ENCODE results near the gene CAMK1D. TPM values are rescaled to one million over a fixed set of nuclear protein-coding genes. Genes with fewer than 3 reads are reported as not detected.
A peak's percentile ranks its signal among the peaks of the same experiment; 100 is the strongest.

CAMK1D gene
- total and polyA plus RNA-seq, 9 donors, result 1.8 to 11.7 (median 5.5) TPM

GRCh38 chr10:12349629-12350166 is 351 bp downstream of the CAMK1D start:
- peak overlapping the region in 1 of 2 donors; percentile 61 for H3K27ac ChIP-seq
- peak overlapping the region; percentile 75 for H3K4me3 ChIP-seq
- H3K36me3 ChIP-seq, result no peaks in the 10 kb centered on the region
- 0 to 1% (median 1%) methylated on average over 42 to 73 of the region's 73 CpGs for WGBS, 3 donors
- no peak for TF ChIP-seq POLR2A (IDR thresholded peaks at IDR 0.05)
- TF ChIP-seq EP300 (IDR thresholded peaks at IDR 0.05), result no peak
- TF ChIP-seq CTCF (IDR thresholded peaks at IDR 0.05), result no peak
- DNase-seq, result peak in 3 of 5 donors; percentile 34 to 38 (median 36)
- intact Hi-C loops (cut with DNase I), result loop anchor here in 1 of 4 donors (10.0 kb wide), 1 partner anchor 355 kb away; no protein-coding TSS in a partner anchor
- no peaks in the 10 kb centered on the region for H3K9me3 ChIP-seq
- no peaks in the 10 kb centered on the region for H3K27me3 ChIP-seq
- H3K4me1 ChIP-seq (ENCODE audit: insufficient read depth), result peaks cover 8% of the 10 kb centered on the region

GRCh38 chr10:12350167-12350872 is 973 bp downstream of the CAMK1D start:
- intact Hi-C loops (cut with DNase I), result loop anchor here in 1 of 4 donors (10.0 kb wide), 1 partner anchor 354 kb away; no protein-coding TSS in a partner anchor
- 0 to 1% (median 1%) methylated on average over 45 to 47 of the region's 47 CpGs for WGBS, 3 donors
- no peaks in the 10 kb centered on the region for H3K36me3 ChIP-seq
- TF ChIP-seq POLR2A (IDR thresholded peaks at IDR 0.05) (no peak), CTCF (IDR thresholded peaks at IDR 0.05) (no peak), EP300 (IDR thresholded peaks at IDR 0.05) (no peak)
- peak overlapping the region; percentile 75 for H3K4me3 ChIP-seq
- no peak overlapping the region for H3K27ac ChIP-seq
- no peaks in the 10 kb centered on the region for H3K27me3 ChIP-seq
- H3K9me3 ChIP-seq, result no peaks in the 10 kb centered on the region
- peaks cover 8% of the 10 kb centered on the region for H3K4me1 ChIP-seq (ENCODE audit: insufficient read depth)
- peak in 4 of 5 donors; percentile 18 to 48 (median 27) for DNase-seq

GRCh38 chr10:12350925-12351324 is 1.6 kb downstream of the CAMK1D start:
- Histone ChIP-seq H3K36me3 (no peaks in the 10 kb centered on the region), H3K9me3 (no peaks in the 10 kb centered on the region), H3K27ac (no peak overlapping the region), H3K4me1 (ENCODE audit: insufficient read depth) (peaks cover 8% of the 10 kb centered on the region), H3K4me3 (peak overlapping the region; percentile 75), H3K27me3 (no peaks in the 10 kb centered on the region)
- no peak for TF ChIP-seq EP300 (IDR thresholded peaks at IDR 0.05)
- no peak for TF ChIP-seq CTCF (IDR thresholded peaks at IDR 0.05)
- TF ChIP-seq POLR2A (IDR thresholded peaks at IDR 0.05), result no peak
- WGBS, 3 donors, result 23 to 27% (median 24%) methylated on average over 9 of the region's 9 CpGs
- no peak for DNase-seq
- intact Hi-C loops (cut with DNase I), result loop anchor here in 1 of 4 donors (10.0 kb wide), 1 partner anchor 354 kb away; no protein-coding TSS in a partner anchor

GRCh38 chr10:12351447-12351846 is 2.1 kb downstream of the CAMK1D start:
- DNase-seq, result no peak
- intact Hi-C loops (cut with DNase I), result loop anchor here in 1 of 4 donors (10.0 kb wide), 1 partner anchor 353 kb away; no protein-coding TSS in a partner anchor
- TF ChIP-seq CTCF (IDR thresholded peaks at IDR 0.05), result no peak
- no peak for TF ChIP-seq POLR2A (IDR thresholded peaks at IDR 0.05)
- no peak for TF ChIP-seq EP300 (IDR thresholded peaks at IDR 0.05)
- peaks cover 8% of the 10 kb centered on the region for H3K4me1 ChIP-seq (ENCODE audit: insufficient read depth)
- 71 to 76% (median 75%) methylated on average over 8 of the region's 8 CpGs for WGBS, 3 donors
- no peak overlapping the region for H3K4me3 ChIP-seq
- no peaks in the 10 kb centered on the region for H3K9me3 ChIP-seq
- H3K36me3 ChIP-seq, result no peaks in the 10 kb centered on the region
- H3K27me3 ChIP-seq, result no peaks in the 10 kb centered on the region
- no peak overlapping the region for H3K27ac ChIP-seq
